Chondrocyte (in vitro differentiated cells): ENCODE data around the gene SORL1. TPM values are rescaled to one million over a fixed set of nuclear protein-coding genes. Genes with fewer than 3 reads are reported as not detected.

ENCODE experiments used
- DNase-seq: peaks from one replicate; pipeline ENCODE4 v3.0.0; 2021; ENCODE audit warnings: mixed read lengths, low spot score
- H3K27ac Mint-ChIP-seq: one replicate; pipeline ENCODE4 v1.8.0; 2021; ENCODE audit warnings: mild to moderate bottlenecking, moderate library complexity, mixed read lengths; ENCODE audit not compliant: unreplicated experiment
- H3K27me3 Mint-ChIP-seq: 2 replicates; pipeline ENCODE4 v1.8.0; 2021; ENCODE audit warnings: low read depth, mixed read lengths
- H3K36me3 Mint-ChIP-seq: 2 replicates; pipeline ENCODE4 v1.8.0; 2021; ENCODE audit warnings: low read depth, mixed read lengths
- H3K4me1 Mint-ChIP-seq: 2 replicates; pipeline ENCODE4 v1.8.0; 2021; ENCODE audit warnings: low read depth, mild to moderate bottlenecking, mixed read lengths
- H3K4me3 Mint-ChIP-seq: one replicate; pipeline ENCODE4 v1.8.0; 2021; ENCODE audit warnings: mild to moderate bottlenecking, moderate library complexity, mixed read lengths; ENCODE audit not compliant: unreplicated experiment
- H3K9me3 Mint-ChIP-seq: 2 replicates; pipeline ENCODE4 v1.8.0; 2021; ENCODE audit warnings: low read depth, mixed read lengths
- total RNA-seq: library from RNA; stranded (reverse); gene quantifications from 3 replicates; pipeline ENCODE4 v1.2.1, GENCODE V29; 2021
- TF ChIP-seq, protein P1 (sequence below): fragments of 200-600 bp; sonication (generic); IDR thresholded peaks from 2 replicates; pipeline ENCODE4 v1.5.0; 2021; ENCODE audit warnings: antibody characterized with exemption, mild to moderate bottlenecking, moderate library complexity

The SORL1 gene
- total RNA-seq, 1 donor from 2014 or later, result 0.87 TPM

DNA sequence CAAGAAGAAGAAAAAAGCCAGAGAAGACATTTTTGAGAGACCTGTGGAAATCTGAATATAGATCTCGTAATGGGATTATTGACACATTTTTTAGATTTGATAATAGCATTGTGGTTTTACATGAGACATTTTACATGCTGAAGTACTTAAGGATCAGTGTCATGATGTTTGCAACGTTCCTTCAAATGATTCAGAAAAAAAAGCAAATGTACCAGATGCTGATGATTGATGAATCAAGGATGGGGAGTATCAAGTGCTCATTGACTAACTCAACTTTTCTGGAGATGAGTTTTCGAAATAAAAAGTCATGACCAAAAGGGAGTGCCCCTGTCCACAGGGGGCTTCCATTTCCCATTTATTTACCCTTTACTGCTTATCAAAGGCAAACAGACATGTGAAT, 207.7 kb downstream of the SORL1 start:
- H3K36me3 Mint-ChIP-seq, result no peaks in the 10 kb centered on the region
- H3K4me1 Mint-ChIP-seq, result peaks cover 29% of the 10 kb centered on the region
- no peaks in the 10 kb centered on the region for H3K9me3 Mint-ChIP-seq
- no peak overlapping the region for H3K4me3 Mint-ChIP-seq
- no peak overlapping the region for H3K27ac Mint-ChIP-seq
- no peak for DNase-seq
- peaks cover 4% of the 10 kb centered on the region for H3K27me3 Mint-ChIP-seq
- TF ChIP-seq, protein P1, sequence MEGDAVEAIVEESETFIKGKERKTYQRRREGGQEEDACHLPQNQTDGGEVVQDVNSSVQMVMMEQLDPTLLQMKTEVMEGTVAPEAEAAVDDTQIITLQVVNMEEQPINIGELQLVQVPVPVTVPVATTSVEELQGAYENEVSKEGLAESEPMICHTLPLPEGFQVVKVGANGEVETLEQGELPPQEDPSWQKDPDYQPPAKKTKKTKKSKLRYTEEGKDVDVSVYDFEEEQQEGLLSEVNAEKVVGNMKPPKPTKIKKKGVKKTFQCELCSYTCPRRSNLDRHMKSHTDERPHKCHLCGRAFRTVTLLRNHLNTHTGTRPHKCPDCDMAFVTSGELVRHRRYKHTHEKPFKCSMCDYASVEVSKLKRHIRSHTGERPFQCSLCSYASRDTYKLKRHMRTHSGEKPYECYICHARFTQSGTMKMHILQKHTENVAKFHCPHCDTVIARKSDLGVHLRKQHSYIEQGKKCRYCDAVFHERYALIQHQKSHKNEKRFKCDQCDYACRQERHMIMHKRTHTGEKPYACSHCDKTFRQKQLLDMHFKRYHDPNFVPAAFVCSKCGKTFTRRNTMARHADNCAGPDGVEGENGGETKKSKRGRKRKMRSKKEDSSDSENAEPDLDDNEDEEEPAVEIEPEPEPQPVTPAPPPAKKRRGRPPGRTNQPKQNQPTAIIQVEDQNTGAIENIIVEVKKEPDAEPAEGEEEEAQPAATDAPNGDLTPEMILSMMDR, result no peak

DNA sequence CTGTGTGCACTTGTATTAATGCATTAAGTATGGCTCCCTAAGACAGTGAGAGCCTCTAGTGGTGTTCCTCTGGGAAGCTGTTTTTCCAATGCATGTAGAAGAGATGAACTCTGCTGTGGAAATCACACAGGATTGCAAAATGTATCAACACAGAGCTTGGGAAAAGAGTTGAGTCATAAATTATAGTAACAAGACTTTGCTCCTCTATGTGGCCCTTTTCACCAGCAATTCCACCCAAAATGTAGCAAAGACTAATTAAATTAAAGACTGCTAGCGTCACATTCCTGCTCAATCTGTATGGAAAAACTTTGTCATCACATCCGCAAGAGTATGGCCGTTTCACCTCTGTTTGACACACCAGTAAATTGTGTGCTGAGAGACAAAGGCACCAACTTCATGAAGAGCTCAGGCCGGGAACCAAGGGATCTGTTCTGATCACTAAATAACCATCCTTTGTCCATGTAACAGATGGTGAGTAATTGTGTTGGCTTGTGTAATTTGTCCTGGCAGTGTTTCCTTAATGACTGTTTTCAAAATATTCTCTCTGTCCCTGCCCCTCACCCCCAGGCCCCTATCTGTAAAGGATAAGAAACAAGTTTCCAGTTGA, 209.9 kb downstream of the SORL1 start:
- TF ChIP-seq, protein P1, result peak; percentile 17
- H3K36me3 Mint-ChIP-seq, result no peaks in the 10 kb centered on the region
- no peak for DNase-seq
- peaks cover 11% of the 10 kb centered on the region for H3K4me1 Mint-ChIP-seq
- peak overlapping the region; percentile 30 for H3K27ac Mint-ChIP-seq
- H3K9me3 Mint-ChIP-seq, result no peaks in the 10 kb centered on the region
- no peak overlapping the region for H3K4me3 Mint-ChIP-seq
- H3K27me3 Mint-ChIP-seq, result peaks cover 4% of the 10 kb centered on the region

DNA sequence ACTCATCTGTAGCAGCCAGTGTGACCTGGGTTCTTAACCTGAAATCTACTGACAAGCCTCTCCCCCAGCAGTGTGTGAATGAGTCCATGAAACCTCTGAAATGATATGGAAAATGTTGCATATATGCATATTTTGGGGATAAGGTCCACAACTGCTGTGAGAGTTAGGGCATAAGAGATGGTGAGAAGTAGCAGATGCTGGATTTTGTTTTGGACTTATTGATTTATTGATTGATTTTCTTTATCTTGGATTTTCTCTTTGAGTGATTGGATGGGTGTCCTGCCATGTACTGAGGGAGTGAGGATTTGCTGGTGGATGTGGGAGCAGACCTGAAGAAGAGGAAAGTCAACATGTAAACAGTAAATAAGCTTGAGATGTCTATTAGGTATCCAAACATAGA, 212.0 kb downstream of the SORL1 start:
- H3K36me3 Mint-ChIP-seq, result no peaks in the 10 kb centered on the region
- no peak for DNase-seq
- no peaks in the 10 kb centered on the region for H3K9me3 Mint-ChIP-seq
- no peak overlapping the region for H3K27ac Mint-ChIP-seq
- peaks cover 11% of the 10 kb centered on the region for H3K4me1 Mint-ChIP-seq
- peaks cover 4% of the 10 kb centered on the region for H3K27me3 Mint-ChIP-seq
- no peak overlapping the region for H3K4me3 Mint-ChIP-seq
- TF ChIP-seq, protein P1, result no peak

DNA sequence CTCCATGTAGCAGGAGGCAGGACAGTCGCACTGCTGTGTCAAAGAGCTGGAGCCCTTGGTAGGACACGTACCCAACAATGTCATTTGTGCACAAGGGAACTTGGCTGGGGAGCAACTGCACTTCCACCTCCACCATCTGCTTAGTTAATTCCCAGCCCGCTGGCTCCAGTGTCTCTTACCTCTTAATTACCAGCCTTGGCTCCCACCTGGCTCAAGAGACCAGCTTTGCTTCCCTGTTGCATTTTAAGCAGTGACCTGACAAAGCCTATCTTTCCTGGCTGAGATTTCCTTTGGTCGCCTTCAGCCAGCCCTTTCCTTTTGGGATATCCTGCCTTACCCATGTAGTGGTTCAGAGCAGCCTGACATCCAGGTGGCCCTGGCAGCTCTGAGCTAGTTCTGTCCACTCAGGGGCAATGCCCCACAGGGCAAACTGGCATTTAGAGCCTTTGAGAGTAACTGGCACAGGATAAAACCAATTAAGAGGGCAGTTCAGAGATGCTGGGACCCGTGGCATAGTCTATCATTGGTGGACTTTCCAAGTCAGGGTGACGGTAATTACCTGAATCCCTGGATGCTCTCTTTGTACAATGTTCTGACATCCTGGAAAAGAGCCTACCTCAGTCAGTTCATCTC, 213.2 kb downstream of the SORL1 start:
- TF ChIP-seq, protein P1, result no peak
- Mint-ChIP-seq H3K36me3 (no peaks in the 10 kb centered on the region), H3K4me1 (peaks cover 11% of the 10 kb centered on the region), H3K27ac (no peak overlapping the region), H3K27me3 (peaks cover 4% of the 10 kb centered on the region), H3K4me3 (no peak overlapping the region), H3K9me3 (no peaks in the 10 kb centered on the region)
- no peak for DNase-seq

DNA sequence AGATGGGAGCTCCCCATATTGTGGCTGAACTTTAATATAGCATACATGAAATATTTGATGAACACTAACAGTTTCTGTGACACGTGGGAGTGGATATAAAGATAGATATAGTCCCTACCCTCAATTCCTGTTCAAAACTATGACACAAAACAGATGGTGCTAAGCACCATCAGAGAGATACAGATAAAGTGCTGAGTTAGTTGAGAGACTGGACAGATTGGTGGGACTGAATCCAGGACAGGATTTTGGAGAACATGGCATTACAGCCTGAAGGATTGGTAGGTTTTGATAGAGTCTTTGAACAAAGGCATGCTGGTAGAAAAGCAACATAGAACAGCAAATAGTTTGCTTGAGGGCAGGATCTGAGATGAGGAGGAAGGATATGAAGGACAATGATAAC, 215.7 kb downstream of the SORL1 start:
- H3K27ac Mint-ChIP-seq, result no peak overlapping the region
- no peaks in the 10 kb centered on the region for H3K36me3 Mint-ChIP-seq

More for the DNA sequence above, 215.7 kb downstream of the SORL1 start:
- TF ChIP-seq, protein P1, result no peak
- Mint-ChIP-seq H3K9me3 (no peaks in the 10 kb centered on the region), H3K4me3 (no peak overlapping the region), H3K4me1 (no peaks in the 10 kb centered on the region), H3K27me3 (peaks cover 4% of the 10 kb centered on the region)
- DNase-seq, result no peak
